Psoas muscle (tissue), 8 donors: ENCODE data around the gene STARD5. TPM values are rescaled to one million over a fixed set of nuclear protein-coding genes. Genes with fewer than 3 reads are reported as not detected.

Source experiments
- ATAC-seq, 4 donors: fragments of 200-7000 bp; cut with Tn5 transposase; one replicate each; pipeline ENCODE4 v1.9.1; 2020; ENCODE audit warnings: moderate library complexity in 3 of 4, mild to moderate bottlenecking in 2 of 4
- DNase-seq, 2 donors: peaks; one replicate each; pipeline ENCODE4 v3.0.0-alpha.2; 2020
- H3K27ac ChIP-seq: fragments of 200-600 bp; one replicate; pipeline ENCODE4 v1.8.0; 2022
- H3K27me3 ChIP-seq, 3 donors: fragments of 200-600 bp in 1 of 3; one replicate each; pipeline versions ENCODE4 v1.6.1 to v1.8.0; 2013 to 2022; ENCODE audit warnings: low read length in 2 of 3, mild to moderate bottlenecking in 2 of 3, moderate library complexity in 1 of 3; ENCODE audit not compliant: insufficient read depth in 3 of 3
- H3K36me3 ChIP-seq, 2 donors: fragments of 200-600 bp in 1 of 2; one replicate each; pipeline versions ENCODE4 v1.6.1 to v1.8.0; 2013 to 2022; ENCODE audit warnings: low read depth in 1 of 2, mild to moderate bottlenecking in 1 of 2, moderate library complexity in 1 of 2; ENCODE audit not compliant: insufficient read depth in 1 of 2
- H3K4me1 ChIP-seq: fragments of 200-600 bp; one replicate; pipeline ENCODE4 v1.8.0; 2022
- H3K4me3 ChIP-seq: fragments of 200-600 bp; one replicate; pipeline ENCODE4 v1.8.0; 2022; ENCODE audit warnings: mild to moderate bottlenecking
- H3K9me3 ChIP-seq: fragments of 200-600 bp; one replicate; pipeline ENCODE4 v1.8.0; 2022
- CTCF ChIP-seq: fragments of 200-600 bp; IDR thresholded peaks from one replicate; pipeline ENCODE4 v1.8.0; 2022; ENCODE audit warnings: antibody characterized with exemption
- whole genome bisulfite sequencing, 3 donors: extraction: QIAGEN DNeasy Blood & Tissue Kit; methylation state at CpG; one replicate each; pipeline versions ENCODE4 v1.1.6 to v1.1.7; 2013; 5-methylcytosine and 5-hydroxymethylcytosine counted together
- intact Hi-C, 2 donors: fragments of 100-400 bp; cut with DNase I; formaldehyde crosslinking; loops; one replicate each; pipeline versions ENCODE4 v1.11.0 to v1.14.2; 2022
- polyA plus RNA-seq, 3 donors: library from polyadenylated mRNA; stranded (reverse); fragments of 200-250 nt; gene quantifications; one replicate each; pipeline ENCODE4 v1.2.3, GENCODE V29; 2013
- total RNA-seq, 4 donors: library from RNA; stranded (reverse); fragmentation: NEBNext Ultra II Directional in 2 of 4; extraction: Animal tissue kit (Norgen Biotek cat#: 25700) in 2 of 4; gene quantifications; one replicate each; pipeline versions ENCODE4 v1.2.1 to v1.2.4, GENCODE V29; 2021 to 2023
- donor health status: healthy with polysubstance abuse.
- donor health status: DM: no; HTN: no; CAD: no; lungs with moderate emphysema.
- donor health status: Bipolar disorder and iron deficiency.
- donor health status: healthy.
- donor health status: DM: yes; HTN: yes; CAD: no.
- donor health status: DM: no; HTN: no; CAD: no.
- donor health status: DM: no; HTN: no; CAD: no.
- donor health status: DM: yes; HTN: yes; CAD: no.

STARD5 gene
- total and polyA plus RNA-seq, 7 donors: 0.25 to 1.9 (median 0.64) TPM

DNA sequence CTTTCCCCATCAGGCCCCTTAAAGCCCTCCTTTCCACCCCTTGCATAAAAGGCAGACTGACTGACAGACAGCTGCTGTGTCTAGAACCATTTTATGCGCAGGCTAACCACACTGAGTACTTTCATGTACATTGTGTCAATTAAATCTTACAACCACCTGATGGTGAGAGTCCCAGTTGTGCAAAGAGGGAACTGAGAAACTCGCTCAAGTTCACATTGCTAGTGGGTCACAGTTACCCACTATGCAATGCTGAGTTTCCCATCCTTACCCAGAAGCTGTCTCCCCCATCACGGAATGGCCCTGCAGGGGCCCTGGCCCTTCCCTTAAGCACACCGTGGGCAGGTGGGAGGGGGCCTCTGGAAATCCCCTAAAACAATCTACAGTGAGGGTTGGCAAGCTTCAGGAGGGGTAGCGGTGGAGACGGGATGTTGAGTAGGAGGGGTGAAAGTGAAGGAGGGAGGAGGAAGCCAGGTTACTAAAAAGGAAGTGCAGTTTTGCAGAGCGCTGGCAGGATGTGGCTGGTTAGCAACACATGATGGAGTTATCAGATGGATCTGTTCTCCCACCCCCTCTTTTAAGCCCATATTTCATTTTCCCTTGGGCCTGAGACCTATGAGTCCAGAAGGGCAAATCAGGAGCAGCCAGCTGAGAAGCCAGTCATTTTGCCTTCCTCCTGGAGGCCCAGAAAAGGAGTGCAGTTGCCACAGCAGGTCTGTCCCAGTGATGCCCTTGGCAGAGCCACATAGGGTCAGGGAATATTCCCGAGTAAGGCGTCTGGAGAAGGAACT, 30.0 kb downstream of the STARD5 start:
- no peak overlapping the region for H3K4me3 ChIP-seq
- WGBS, 3 donors: 57 to 67% (median 63%) methylated on average over 9 of the region's 9 CpGs
- DNase-seq: no peak
- no peaks in the 10 kb centered on the region for H3K4me1 ChIP-seq
- ATAC-seq: no peak
- H3K27ac ChIP-seq: no peak overlapping the region
- no peaks in the 10 kb centered on the region for H3K9me3 ChIP-seq
- no peaks in the 10 kb centered on the region for H3K36me3 ChIP-seq
- TF ChIP-seq CTCF: no peak
- intact Hi-C loops: no loop called here
- no peaks in the 10 kb centered on the region for H3K27me3 ChIP-seq

GRCh38 chr15:81292523-81293001, 31.4 kb downstream of the STARD5 start:
- WGBS, 3 donors: 66 to 72% (median 67%) methylated on average over 12 of the region's 12 CpGs
- DNase-seq (no peak), ATAC-seq (no peak)
- TF ChIP-seq CTCF: no peak
- intact Hi-C loops: no loop called here
- H3K27me3 ChIP-seq: no peaks in the 10 kb centered on the region
- no peaks in the 10 kb centered on the region for H3K4me1 ChIP-seq
- no peaks in the 10 kb centered on the region for H3K9me3 ChIP-seq
- no peak overlapping the region for H3K27ac ChIP-seq
- no peak overlapping the region for H3K4me3 ChIP-seq
- no peaks in the 10 kb centered on the region for H3K36me3 ChIP-seq

- H3K27me3 ChIP-seq: no peaks in the 10 kb centered on the region
- intact Hi-C loops: no loop called here
- no peak for TF ChIP-seq CTCF
- 58 to 63% (median 61%) methylated on average over 5 of the region's 5 CpGs for WGBS, 3 donors
- no peak for ATAC-seq
- H3K4me1 ChIP-seq: no peaks in the 10 kb centered on the region
- DNase-seq: no peak
- no peak overlapping the region for H3K4me3 ChIP-seq
- no peak overlapping the region for H3K27ac ChIP-seq
- H3K36me3 ChIP-seq: no peaks in the 10 kb centered on the region
- no peaks in the 10 kb centered on the region for H3K9me3 ChIP-seq
These were observed 31.9 kb downstream of the STARD5 start for GRCh38 chr15:81291916-81292522.

DNA sequence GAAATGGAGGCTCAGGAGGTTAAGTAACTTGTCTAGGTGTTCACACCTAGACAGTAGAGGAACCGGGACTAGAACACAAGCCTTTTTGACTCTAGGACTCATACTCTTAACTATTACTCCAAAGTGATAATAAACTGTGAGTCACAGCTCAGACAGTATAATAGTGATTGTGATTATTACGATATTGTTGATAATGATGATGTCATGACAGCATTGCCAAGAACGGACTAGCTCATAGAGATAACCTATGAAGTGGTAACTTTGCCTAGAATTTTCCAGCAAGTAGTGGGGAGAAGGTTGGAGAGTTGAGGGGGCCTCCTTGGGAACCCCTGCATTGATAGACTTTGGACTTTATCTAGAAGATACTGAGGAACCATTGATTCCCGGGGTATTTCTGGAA, 34.0 kb downstream of the STARD5 start:
- Histone ChIP-seq H3K4me3 (no peak overlapping the region), H3K9me3 (no peaks in the 10 kb centered on the region), H3K27me3 (no peaks in the 10 kb centered on the region), H3K36me3 (no peaks in the 10 kb centered on the region), H3K27ac (no peak overlapping the region), H3K4me1 (no peaks in the 10 kb centered on the region)
- ATAC-seq (no peak), DNase-seq (no peak)
- intact Hi-C loops: no loop called here
- 89 to 96% (median 91%) methylated on average over 4 of the region's 4 CpGs for WGBS, 3 donors
- TF ChIP-seq CTCF: no peak
